CD4-positive, alpha-beta T cell treated with Interferon alpha-2 for 1 hour (primary cell): Measurements from ENCODE around the gene CTDSP1.
A peak's percentile ranks its signal among the peaks of the same experiment; 100 is the strongest.

ENCODE experiments used
- DNase-seq, 2 donors: peaks; one replicate each; pipeline ENCODE4 v3.0.0-alpha.2; 2020 to 2022

CTDSP1 gene

GRCh38 chr2:218400167-218400929 is 680 bp downstream of the CTDSP1 start:
- DNase-seq = peak; percentile 28 to 50

DNA sequence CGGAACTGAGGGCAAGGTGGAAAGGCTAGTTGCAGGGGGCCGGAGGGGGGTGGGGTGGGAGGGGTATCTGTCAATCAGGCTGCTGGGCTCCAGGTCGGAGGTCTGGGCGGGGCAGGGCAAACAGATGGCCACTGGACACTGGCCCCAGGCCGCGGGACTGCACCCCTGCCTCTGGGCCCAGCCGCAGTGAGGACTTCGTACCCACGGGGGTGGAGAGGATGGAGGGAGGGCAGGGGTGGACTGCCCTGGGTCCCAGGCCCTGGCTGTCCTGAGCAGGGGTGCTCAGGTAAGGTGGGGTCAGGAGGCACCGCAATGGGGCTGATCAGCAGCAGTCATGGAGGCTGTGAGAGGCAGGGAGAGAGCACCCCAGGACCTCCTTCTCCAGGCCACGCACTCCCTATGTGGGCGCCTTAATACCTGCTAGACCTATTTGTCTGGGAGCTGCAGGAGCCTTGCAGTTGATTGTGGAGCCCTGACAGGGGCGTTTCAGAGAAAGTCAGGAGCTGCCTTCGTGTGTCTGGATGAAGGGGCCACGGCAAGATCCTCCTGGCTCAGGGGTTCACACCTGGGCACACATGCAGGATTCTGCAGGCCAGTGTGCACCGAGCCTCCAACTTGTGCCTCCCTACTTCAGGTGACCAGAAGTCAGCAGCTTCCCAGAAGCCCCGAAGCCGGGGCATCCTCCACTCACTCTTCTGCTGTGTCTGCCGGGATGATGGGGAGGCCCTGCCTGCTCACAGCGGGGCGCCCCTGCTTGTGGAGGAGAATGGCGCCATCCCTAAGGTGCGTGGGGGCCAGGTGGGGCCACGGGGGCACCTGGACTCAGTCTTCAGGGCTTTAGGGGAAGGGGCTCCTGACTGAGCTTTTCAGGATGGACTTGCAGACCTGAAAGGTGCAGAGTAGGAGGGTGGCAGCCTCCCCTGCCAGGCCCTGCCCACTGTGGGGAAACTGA is 1.5 kb downstream of the CTDSP1 start:
- DNase-seq = no peak

DNA sequence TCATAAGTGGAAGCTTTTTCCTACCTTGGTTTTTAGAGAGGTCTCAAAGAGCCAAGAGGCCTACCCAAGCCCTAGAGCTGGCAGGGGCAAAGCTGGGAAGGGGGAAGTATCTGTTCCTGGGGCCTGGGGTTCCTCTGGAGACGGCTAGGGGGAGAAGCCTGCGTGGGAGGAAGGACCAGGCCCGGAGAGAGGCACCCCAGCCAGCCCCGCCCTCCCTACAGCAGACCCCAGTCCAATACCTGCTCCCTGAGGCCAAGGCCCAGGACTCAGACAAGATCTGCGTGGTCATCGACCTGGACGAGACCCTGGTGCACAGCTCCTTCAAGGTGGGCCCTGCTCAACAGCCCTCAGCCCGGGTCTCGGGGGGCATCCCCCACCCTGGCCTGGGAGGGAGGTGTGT is 2.2 kb downstream of the CTDSP1 start:
- no peak for DNase-seq

DNA sequence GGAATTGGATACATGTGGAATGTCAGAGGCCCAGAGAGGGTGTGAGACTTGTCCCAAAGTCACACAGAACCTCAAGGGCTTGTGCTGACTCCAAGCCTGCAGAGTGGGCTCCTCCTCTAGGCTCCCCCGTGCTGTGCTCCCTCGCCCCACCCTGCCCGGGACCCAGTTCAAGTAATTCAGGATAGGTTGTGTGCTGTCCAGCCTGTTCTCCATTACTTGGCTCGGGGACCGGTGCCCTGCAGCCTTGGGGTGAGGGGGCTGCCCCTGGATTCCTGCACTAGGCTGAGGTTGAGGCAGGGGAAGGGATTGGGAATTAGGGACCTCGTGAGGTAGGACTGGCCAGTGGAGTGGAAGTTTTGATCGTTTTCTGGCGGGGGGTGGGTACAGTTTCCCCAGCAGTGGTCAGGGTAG is 2.8 kb downstream of the CTDSP1 start:
- no peak for DNase-seq

GRCh38 chr2:218402911-218403411 is 3.3 kb downstream of the CTDSP1 start:
- DNase-seq = no peak

DNA sequence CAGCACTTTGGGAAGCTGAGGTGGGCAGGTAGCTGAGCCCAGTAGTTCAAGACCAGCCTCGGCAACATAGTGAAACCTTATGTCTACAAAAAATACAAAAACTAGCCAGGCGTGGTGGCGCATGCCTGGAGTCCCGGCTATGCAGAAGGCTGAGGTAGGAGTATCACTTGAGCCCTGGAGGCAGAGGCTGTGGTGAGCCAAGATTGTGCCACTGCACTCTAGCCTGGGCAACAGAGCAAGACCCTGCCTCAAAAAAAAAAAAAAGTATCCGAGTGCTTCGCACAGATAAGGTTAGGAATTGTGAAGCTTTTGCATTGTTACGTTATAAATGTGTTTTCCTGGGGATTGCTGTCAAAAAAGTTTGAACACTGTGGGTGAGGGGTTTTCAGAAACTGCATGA is 4.1 kb downstream of the CTDSP1 start:
- DNase-seq = no peak

DNA sequence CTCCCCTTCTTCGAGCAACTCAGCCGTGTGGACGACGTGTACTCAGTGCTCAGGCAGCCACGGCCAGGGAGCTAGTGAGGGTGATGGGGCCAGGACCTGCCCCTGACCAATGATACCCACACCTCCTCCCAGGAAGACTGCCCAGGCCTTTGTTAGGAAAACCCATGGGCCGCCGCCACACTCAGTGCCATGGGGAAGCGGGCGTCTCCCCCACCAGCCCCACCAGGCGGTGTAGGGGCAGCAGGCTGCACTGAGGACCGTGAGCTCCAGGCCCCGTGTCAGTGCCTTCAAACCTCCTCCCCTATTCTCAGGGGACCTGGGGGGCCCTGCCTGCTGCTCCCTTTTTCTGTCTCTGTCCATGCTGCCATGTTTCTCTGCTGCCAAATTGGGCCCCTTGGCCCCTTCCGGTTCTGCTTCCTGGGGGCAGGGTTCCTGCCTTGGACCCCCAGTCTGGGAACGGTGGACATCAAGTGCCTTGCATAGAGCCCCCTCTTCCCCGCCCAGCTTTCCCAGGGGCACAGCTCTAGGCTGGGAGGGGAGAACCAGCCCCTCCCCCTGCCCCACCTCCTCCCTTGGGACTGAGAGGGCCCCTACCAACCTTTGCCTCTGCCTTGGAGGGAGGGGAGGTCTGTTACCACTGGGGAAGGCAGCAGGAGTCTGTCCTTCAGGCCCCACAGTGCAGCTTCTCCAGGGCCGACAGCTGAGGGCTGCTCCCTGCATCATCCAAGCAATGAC is 4.8 kb downstream of the CTDSP1 start:
- no peak for DNase-seq

GRCh38 chr2:218405086-218405745 is 5.5 kb downstream of the CTDSP1 start:
- DNase-seq = no peak

DNA sequence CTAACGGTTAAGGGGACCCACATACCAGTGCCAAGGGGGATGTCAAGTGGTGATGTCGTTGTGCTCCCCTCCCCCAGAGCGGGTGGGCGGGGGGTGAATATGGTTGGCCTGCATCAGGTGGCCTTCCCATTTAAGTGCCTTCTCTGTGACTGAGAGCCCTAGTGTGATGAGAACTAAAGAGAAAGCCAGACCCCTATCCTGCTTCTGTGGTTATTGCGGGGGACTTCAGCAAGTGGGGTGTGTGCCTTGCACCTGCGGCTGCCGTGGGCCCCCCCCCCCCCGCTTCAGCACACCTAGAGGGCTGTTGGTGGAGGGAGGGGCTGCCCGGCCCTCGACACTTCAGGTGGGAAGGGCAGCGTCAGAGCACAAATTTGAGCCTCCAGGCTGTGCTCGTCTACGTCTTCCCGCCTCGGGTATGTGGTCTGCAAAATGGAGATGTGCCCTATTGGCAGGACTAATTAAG is 6.1 kb downstream of the CTDSP1 start:
- no peak for DNase-seq

DNA sequence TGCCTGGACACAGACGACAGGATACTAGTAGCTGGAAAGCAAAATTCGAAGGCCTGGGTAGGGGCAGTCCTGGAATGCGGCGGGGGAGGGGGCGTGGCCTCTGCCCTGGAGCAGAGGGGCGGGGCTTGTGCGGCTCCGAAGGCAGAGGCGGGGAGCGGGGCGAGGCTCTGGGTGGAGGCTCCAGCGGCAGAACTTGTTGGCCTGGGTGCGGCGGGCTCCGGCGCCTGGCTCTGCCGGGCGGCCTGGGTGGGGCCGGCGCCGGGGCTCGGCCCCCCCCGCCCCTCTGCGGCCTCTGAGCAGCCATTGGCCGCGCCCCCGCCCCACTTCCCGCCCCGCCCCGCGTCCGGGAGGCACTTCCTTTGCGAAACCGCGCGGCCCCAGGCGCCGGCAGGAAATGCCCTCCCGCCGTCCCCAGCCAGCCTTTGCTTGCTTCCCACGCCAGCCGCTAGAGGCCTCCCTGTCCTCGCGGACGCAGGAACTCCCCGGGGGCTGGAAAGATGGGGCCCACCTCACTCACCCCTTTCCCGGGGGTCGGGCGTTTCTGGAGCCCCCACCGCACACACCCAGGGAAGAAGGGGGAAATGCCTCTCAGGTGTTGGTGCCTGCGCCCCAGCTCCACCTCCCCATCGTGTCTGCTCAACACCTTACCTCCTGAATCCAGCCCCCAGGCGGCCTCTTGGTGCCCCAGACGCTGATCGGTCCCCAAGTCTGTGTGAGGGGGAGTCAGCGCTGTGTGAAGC is 6.7 kb downstream of the CTDSP1 start:
- peak; percentile 92 to 95 for DNase-seq

- peak; percentile 62 to 72 for DNase-seq
These were observed 7.4 kb downstream of the CTDSP1 start for GRCh38 chr2:218406949-218407618.

DNA sequence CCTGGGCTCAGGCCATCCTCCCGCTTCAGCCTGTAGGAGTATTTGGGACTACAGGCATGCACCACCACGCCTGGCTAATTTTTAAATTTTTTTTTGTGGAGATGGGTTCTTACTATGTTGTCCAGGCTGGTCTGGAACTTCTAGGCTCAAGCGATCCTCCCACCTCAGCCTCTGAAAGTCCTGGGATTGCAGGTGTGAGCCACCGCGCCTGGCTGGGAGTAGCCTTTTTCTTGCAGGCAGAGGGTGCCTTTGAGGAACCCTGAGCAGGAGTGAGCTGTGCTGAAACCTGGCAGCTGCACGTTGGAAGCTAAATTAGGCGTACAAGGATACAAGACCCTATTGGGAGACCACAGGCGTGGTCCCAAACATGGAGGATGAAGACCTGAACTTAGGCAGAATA is 8.0 kb downstream of the CTDSP1 start:
- no peak for DNase-seq

GRCh38 chr2:218418321-218418716 is 18.7 kb downstream of the CTDSP1 start:
- no peak for DNase-seq

- no peak for DNase-seq
These were observed 19.2 kb downstream of the CTDSP1 start, which contains the start of gene VIL1 for GRCh38 chr2:218418717-218419458. TSS of gene VIL1 (plus strand) at chr2:218419123. CDS start at chr2:218423779, 4,656 bp downstream.

- no peak for DNase-seq
These were observed 20.1 kb downstream of the CTDSP1 start for GRCh38 chr2:218419630-218420216.

GRCh38 chr2:218421027-218421426 is 21.4 kb downstream of the CTDSP1 start:
- no peak for DNase-seq

GRCh38 chr2:218422403-218423086 is 22.9 kb downstream of the CTDSP1 start:
- no peak for DNase-seq

DNA sequence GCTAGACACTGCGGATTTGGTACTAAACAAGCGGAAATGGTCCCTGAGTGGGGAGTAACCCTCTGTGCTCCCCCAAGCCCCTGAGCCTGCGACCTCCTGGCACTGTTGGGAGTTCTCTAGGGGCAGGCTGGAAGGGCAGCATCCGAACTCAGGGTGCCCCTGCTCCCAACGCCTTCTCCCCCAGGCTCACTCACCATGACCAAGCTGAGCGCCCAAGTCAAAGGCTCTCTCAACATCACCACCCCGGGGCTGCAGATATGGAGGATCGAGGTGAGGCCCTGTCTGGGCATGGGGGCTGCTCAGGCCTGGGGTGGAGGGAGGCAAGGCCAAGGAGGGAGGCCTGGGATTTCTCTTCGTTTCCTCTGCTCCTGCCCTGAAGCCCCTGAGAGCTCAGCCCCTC is 23.9 kb downstream of the CTDSP1 start:
- DNase-seq = no peak

GRCh38 chr2:218425531-218425930 is 25.9 kb downstream of the CTDSP1 start:
- DNase-seq = no peak
